Measurements from ENCODE around the gene MIDN.

Gene MIDN

DNA sequence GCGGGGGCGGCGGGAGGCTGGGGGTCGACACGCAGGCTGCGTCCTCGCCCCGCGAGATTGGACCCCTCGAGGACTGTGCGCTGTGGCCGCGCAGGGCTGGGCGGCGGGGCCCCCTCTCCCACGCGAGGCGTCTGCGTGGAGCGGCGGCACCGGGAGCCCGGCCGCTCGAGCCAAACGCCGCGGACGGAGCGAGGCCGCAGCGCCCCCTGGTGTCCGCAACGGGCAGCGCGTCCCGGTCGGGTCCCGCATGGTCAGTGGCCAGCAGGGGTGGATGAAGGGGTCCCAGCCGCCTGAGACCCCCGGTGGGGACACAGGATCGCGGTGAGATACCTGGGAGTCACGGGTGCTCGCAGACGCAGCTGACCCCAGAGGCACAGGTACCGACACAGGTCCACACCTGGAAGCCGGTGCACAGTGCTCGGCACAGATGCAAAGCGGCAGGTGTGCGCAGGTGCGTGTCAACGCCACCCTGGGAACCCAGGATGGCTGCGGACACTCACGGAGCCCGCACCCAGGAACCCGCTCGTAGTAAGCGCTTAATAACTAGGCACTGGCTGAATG, 18.6 kb downstream of the MIDN start:
- TF ChIP-seq, protein P1, sequence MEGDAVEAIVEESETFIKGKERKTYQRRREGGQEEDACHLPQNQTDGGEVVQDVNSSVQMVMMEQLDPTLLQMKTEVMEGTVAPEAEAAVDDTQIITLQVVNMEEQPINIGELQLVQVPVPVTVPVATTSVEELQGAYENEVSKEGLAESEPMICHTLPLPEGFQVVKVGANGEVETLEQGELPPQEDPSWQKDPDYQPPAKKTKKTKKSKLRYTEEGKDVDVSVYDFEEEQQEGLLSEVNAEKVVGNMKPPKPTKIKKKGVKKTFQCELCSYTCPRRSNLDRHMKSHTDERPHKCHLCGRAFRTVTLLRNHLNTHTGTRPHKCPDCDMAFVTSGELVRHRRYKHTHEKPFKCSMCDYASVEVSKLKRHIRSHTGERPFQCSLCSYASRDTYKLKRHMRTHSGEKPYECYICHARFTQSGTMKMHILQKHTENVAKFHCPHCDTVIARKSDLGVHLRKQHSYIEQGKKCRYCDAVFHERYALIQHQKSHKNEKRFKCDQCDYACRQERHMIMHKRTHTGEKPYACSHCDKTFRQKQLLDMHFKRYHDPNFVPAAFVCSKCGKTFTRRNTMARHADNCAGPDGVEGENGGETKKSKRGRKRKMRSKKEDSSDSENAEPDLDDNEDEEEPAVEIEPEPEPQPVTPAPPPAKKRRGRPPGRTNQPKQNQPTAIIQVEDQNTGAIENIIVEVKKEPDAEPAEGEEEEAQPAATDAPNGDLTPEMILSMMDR (IDR thresholded peaks at IDR 0.05; ENCODE audit: low read depth, low read length) = peak; percentile 66
- no peaks in the 10 kb centered on the region for H3K9me3 ChIP-seq
- H3K4me3 ChIP-seq (ENCODE audit: low read depth, low read length) = peak overlapping the region; percentile 59
- H3K36me3 ChIP-seq = peaks cover 17% of the 10 kb centered on the region
- peaks cover 45% of the 10 kb centered on the region for H3K4me1 ChIP-seq
- peaks cover 3% of the 10 kb centered on the region; the same call in 1 of the 2 replicates for H3K27me3 ChIP-seq
- DNase-seq = peak; percentile 74

DNA sequence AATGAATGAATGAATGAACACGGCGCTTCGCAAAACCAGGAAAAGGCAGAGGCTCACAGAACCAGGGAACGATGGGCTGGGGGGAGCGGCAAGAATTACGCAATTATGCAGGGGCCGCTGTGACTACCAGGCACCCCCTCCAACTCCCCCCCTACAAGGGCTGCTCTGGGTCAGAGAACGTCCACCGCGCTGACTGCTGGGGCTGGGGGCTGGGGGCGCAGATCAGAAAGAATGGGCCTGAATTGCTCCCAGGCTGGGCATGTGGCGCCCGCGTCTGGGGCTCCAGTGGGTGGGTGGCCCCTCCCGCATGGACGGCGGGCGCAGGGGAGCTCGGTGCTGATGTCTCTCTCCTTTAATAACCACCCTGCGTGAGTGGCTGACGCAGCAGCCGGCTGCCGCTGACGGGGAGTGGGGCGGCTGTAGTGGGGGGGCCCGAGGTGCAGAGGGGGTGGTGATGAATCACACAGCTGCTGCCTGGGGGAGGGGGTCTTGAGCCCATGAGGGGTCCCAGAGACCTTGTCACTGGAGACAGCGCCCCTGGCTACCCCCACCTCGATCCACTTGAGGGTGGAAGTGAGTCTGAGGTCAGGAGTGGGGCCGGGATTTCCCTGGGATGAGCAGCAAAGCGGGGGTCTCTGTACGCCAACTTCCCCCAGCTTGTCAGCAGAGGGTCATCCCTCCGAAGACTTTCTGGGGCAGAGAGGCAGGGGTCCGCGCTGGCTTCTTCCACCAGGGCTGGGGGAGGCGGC, 19.3 kb downstream of the MIDN start:
- TF ChIP-seq, protein P1 (IDR thresholded peaks at IDR 0.05; ENCODE audit: low read depth, low read length) = no peak

DNA sequence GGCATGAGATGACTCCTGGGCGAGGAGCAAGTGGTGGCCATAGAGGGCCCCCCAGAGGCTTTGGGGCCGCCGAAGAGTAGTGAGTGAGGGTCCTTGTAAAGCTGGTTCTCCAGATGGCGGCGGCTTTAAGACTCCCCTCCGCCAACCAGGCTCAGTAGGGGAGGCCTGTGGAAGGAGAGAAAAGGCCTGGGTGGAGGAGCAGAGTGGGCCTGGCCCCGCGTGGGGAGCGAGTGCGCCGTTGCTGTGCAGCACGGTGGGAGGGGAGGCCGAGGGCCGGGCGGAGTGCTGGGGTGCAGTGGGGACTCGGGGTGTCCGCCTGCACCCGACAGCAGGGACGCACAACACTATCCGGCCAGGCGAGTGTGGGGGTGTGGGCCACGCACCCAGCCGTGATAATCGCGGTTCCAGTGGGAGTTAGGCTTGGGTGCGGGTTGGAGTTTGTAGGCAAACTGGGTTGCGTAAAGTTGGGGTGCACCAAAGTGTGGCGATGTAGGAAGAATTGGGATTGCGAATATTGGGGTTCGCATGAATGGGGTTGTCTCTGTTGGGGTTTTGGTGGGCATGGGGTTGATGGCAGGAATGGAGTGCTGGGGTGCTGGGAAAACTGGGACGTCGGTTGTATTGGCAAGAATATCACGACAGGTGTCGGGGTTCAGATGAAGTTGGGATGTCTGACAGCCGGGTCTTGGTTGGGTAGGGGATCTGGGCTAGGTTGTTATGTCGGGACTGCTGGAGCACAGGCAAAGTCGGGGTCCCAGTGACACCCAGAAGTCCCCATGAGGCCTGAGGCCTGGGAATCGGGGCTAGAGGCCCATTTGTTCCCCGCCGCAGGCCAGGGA, 20.1 kb downstream of the MIDN start:
- H3K27me3 ChIP-seq = peaks cover 3% of the 10 kb centered on the region; the same call in 1 of the 2 replicates
- peaks cover 28% of the 10 kb centered on the region for H3K36me3 ChIP-seq
- H3K4me1 ChIP-seq = peaks cover 31% of the 10 kb centered on the region
- H3K9me3 ChIP-seq = no peaks in the 10 kb centered on the region
- DNase-seq = no peak
- TF ChIP-seq, protein P1 (IDR thresholded peaks at IDR 0.05; ENCODE audit: low read depth, low read length) = no peak
- H3K4me3 ChIP-seq (ENCODE audit: low read depth, low read length) = no peak overlapping the region

More for the DNA sequence above, 19.3 kb downstream of the MIDN start:
- Histone ChIP-seq H3K4me1 (peaks cover 38% of the 10 kb centered on the region), H3K27me3 (peaks cover 3% of the 10 kb centered on the region; the same call in 1 of the 2 replicates), H3K36me3 (peaks cover 21% of the 10 kb centered on the region), H3K9me3 (no peaks in the 10 kb centered on the region), H3K4me3 (ENCODE audit: low read depth, low read length) (peak overlapping the region; percentile 23; the same call in 1 of the 2 replicates)
- no peak for DNase-seq

DNA sequence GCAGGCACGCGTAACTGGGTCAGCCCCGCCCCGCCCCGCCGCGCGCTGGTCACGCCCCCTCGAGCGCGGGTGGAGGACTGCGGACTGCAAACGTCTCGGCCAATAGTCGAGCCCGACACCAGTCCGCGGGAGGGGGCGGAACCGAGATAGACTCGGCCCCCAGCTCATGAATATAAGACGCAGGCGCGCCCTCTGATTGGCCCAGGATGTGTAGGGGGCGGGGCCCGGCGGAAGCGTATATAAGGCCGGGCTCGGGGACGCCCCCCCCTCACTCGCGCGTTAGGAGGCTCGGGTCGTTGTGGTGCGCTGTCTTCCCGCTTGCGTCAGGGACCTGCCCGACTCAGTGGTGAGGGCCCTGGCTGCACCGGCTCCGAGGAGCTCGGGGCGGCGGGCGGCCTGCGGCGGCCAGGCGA, 20.7 kb downstream of the MIDN start, which contains the start of gene CIRBP:
Gene CIRBP (plus strand): TSS at position 268 of the 413 bp plus-strand sequence. CDS start 1,602 bp downstream, outside the sequence.
- Histone ChIP-seq H3K4me1 (peaks cover 35% of the 10 kb centered on the region), H3K9me3 (no peaks in the 10 kb centered on the region), H3K4me3 (ENCODE audit: low read depth, low read length) (peak within 1 kb of the TSS; percentile 83), H3K36me3 (peaks cover 35% of the 10 kb centered on the region), H3K27me3 (peaks cover 3% of the 10 kb centered on the region; the same call in 1 of the 2 replicates)
- TF ChIP-seq, protein P1 (IDR thresholded peaks at IDR 0.05; ENCODE audit: low read depth, low read length) = no peak
- peak; percentile 100 for DNase-seq

DNA sequence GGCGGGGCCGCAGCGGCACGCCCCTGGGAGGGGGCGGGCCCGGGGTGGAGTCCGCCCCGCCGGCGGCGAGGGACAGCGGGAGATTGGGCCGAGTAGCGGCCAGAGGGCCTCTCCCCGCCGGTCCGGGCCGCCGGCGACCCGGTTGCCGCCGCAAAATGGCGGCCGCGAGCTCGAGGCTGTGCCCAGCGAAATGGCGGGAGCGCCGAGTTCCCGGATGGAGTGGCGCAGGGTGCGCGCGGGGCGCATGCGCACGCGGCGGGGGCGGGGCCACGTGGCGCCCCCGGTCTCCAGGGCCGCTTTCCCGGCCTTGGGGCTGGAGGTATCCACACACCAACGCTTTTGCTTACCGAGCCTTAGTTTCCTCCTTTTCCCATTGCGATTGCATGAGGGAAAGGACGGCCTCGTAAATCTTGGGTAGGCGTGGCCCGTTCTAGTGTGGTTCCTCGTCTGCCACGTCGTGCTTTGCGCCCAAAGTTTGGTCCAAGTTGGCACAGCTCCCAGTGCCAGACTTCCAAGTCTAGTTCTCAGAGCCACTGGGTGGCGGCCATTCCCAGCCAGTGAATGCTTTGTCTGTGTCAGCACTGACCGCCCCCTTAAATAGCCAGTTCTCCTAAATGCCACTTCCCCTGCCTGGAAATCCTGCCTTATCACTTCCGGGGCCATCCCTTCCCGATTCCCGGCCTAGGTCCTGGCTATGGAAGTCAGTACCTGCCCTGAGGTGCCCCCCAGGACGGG, 21.3 kb downstream of the MIDN start:
- H3K4me3 ChIP-seq (ENCODE audit: low read depth, low read length) = peak overlapping the region; percentile 83
- peak; percentile 92 for DNase-seq
- H3K36me3 ChIP-seq = peaks cover 40% of the 10 kb centered on the region
- TF ChIP-seq, protein P1 (IDR thresholded peaks at IDR 0.05; ENCODE audit: low read depth, low read length) = 0 out of 2 replicates have a peak, but pooled peaks have one; percentile 1
- H3K9me3 ChIP-seq = no peaks in the 10 kb centered on the region
- peaks cover 3% of the 10 kb centered on the region; the same call in 1 of the 2 replicates for H3K27me3 ChIP-seq
- peaks cover 38% of the 10 kb centered on the region for H3K4me1 ChIP-seq

All from BE2C (cell line).